GM19324 (cell line): ENCODE measurements around the gene CCDC88A.
"Not testable (repeated sequence)": the region's sequence is repeated elsewhere in the genome, so short reads cannot be mapped to it uniquely, and the experiment has no call there.

Source experiments
- ATAC-seq: cut with Tn5 transposase; IDR thresholded peaks from one replicate; pipeline ENCODE4 v1.9.1; 2021; ENCODE audit warnings: mild to moderate bottlenecking, moderate library complexity; ENCODE audit not compliant: unreplicated experiment, low FRiP score

Gene CCDC88A

GRCh38 chr2:55419679-55420438 lies at the start of gene CCDC88A:
Gene CCDC88A, minus strand, starts transcription at chr2:55419856. Its CDS starts 777 bp downstream, at chr2:55419079.
- peak; percentile 85 for ATAC-seq

- ATAC-seq: no peak
Observed at GRCh38 chr2:55461679-55462078, 42.0 kb upstream of the CCDC88A start.

- ATAC-seq: no peak
Observed at GRCh38 chr2:55460562-55460961, 40.9 kb upstream of the CCDC88A start.

GRCh38 chr2:55459714-55460274 lies 40.1 kb upstream of the CCDC88A start:
- ATAC-seq: no peak

- no peak for ATAC-seq
Observed at GRCh38 chr2:55459279-55459678, 39.6 kb upstream of the CCDC88A start.

- no peak for ATAC-seq
Observed at GRCh38 chr2:55454121-55454520, 34.5 kb upstream of the CCDC88A start.

GRCh38 chr2:55452879-55453278 lies 33.2 kb upstream of the CCDC88A start:
- ATAC-seq: no peak

GRCh38 chr2:55451699-55452098 lies 32.0 kb upstream of the CCDC88A start:
- ATAC-seq: no peak

GRCh38 chr2:55450014-55450413 lies 30.4 kb upstream of the CCDC88A start:
- not testable (repeated sequence) for ATAC-seq

GRCh38 chr2:55442045-55442760 lies 22.5 kb upstream of the CCDC88A start:
- not testable (repeated sequence) for ATAC-seq

- ATAC-seq: no peak
Observed at GRCh38 chr2:55441280-55441892, 21.7 kb upstream of the CCDC88A start.

GRCh38 chr2:55439101-55439397 lies 19.4 kb upstream of the CCDC88A start:
- no peak for ATAC-seq

- ATAC-seq: no peak
Observed at GRCh38 chr2:55438391-55439100, 18.9 kb upstream of the CCDC88A start.

- ATAC-seq: no peak
Observed at GRCh38 chr2:55437515-55438390, 18.1 kb upstream of the CCDC88A start.

- ATAC-seq: no peak
Observed at GRCh38 chr2:55431982-55432627, 12.4 kb upstream of the CCDC88A start.

GRCh38 chr2:55430211-55430975 lies 10.7 kb upstream of the CCDC88A start:
- no peak for ATAC-seq

GRCh38 chr2:55428258-55428657 lies 8.6 kb upstream of the CCDC88A start:
- no peak for ATAC-seq

GRCh38 chr2:55425431-55425831 lies 5.8 kb upstream of the CCDC88A start:
- no peak for ATAC-seq
